ENCODE results near the gene SAE1. TPM values are rescaled to one million over a fixed set of nuclear protein-coding genes. Genes with fewer than 3 reads are reported as not detected.
A peak's percentile ranks its signal among the peaks of the same experiment; 100 is the strongest.

SAE1 gene
- total RNA-seq, 2 experiments from 2014 or later, result 125 to 127 TPM

GRCh38 chr19:47239610-47240296 lies 109.1 kb downstream of the SAE1 start:
- POLR2A ChIA-PET, result interaction anchor here (0.9 to 4.3 kb wide), 4 partner anchors 11 to 129 kb away, joined by 3 to 23 read pairs (median 6); no protein-coding TSS in a partner anchor
- ATAC-seq (peak; percentile 5), DNase-seq (peak; percentile 68)
- H3K4me1 Mint-ChIP-seq (ENCODE audit: low read depth), result peaks cover 22% of the 10 kb centered on the region
- no peak for TF ChIP-seq CTCF (IDR thresholded peaks at IDR 0.05)
- H3K27ac Mint-ChIP-seq, result no peak overlapping the region
- H3K9me3 Mint-ChIP-seq, result no peaks in the 10 kb centered on the region
- intact Hi-C loops (cut with micrococcal nuclease), result loop anchor here (10.0 kb wide), 1 partner anchor 85 kb away; no protein-coding TSS in a partner anchor
- CTCF ChIA-PET, result interaction anchor here (1.0 to 2.3 kb wide), 3 partner anchors 14 to 81 kb away, joined by 3 to 7 read pairs (median 6); no protein-coding TSS in a partner anchor
- H3K4me3 Mint-ChIP-seq, result peak overlapping the region; percentile 8
- H3K36me3 Mint-ChIP-seq (ENCODE audit: low read depth), result peaks cover 3% of the 10 kb centered on the region
- no peaks in the 10 kb centered on the region for H3K27me3 Mint-ChIP-seq

- Mint-ChIP-seq H3K4me1 (ENCODE audit: low read depth) (peaks cover 24% of the 10 kb centered on the region), H3K27me3 (no peaks in the 10 kb centered on the region), H3K9me3 (no peaks in the 10 kb centered on the region), H3K36me3 (ENCODE audit: low read depth) (peaks cover 3% of the 10 kb centered on the region), H3K4me3 (no peak overlapping the region), H3K27ac (no peak overlapping the region)
- no peak for TF ChIP-seq CTCF (IDR thresholded peaks at IDR 0.05)
- ChIA-PET CTCF (interaction anchor here (1.0 to 2.3 kb wide), 3 partner anchors 15 to 82 kb away, joined by 3 to 7 read pairs (median 6); no protein-coding TSS in a partner anchor), POLR2A (interaction anchor here (0.6 to 4.3 kb wide), 6 partner anchors 8 to 130 kb away, joined by 3 to 23 read pairs (median 4); no protein-coding TSS in a partner anchor)
- ATAC-seq (no peak), DNase-seq (no peak)
- intact Hi-C loops (cut with micrococcal nuclease), result loop anchor here (10.0 kb wide), 1 partner anchor 86 kb away; no protein-coding TSS in a partner anchor
Measured at GRCh38 chr19:47240556-47240955, 109.9 kb downstream of the SAE1 start.

- no peak overlapping the region for H3K27ac Mint-ChIP-seq
- CTCF ChIA-PET, result interaction anchor here (1.0 to 2.3 kb wide), 3 partner anchors 15 to 83 kb away, joined by 3 to 7 read pairs (median 6); no protein-coding TSS in a partner anchor
Measured at GRCh38 chr19:47240996-47241918, 110.6 kb downstream of the SAE1 start.

More at GRCh38 chr19:47240996-47241918, 110.6 kb downstream of the SAE1 start:
- POLR2A ChIA-PET, result interaction anchor here (0.6 to 4.3 kb wide), 7 partner anchors 9 to 130 kb away, joined by 3 to 23 read pairs (median 3); partner anchors contain the start of gene ZC3H4
- H3K27me3 Mint-ChIP-seq, result no peaks in the 10 kb centered on the region
- no peak for TF ChIP-seq CTCF (IDR thresholded peaks at IDR 0.05)
- DNase-seq, result peak; percentile 95
- no peak overlapping the region for H3K4me3 Mint-ChIP-seq
- peaks cover 3% of the 10 kb centered on the region for H3K36me3 Mint-ChIP-seq (ENCODE audit: low read depth)
- peaks cover 24% of the 10 kb centered on the region for H3K4me1 Mint-ChIP-seq (ENCODE audit: low read depth)
- ATAC-seq, result peak; percentile 50
- intact Hi-C loops (cut with micrococcal nuclease), result loop anchor here (10.0 kb wide), 1 partner anchor 86 kb away; no protein-coding TSS in a partner anchor
- H3K9me3 Mint-ChIP-seq, result no peaks in the 10 kb centered on the region

All from activated CD8-positive, alpha-beta T cell treated with anti-CD3 and anti-CD28 coated beads for 36 hours (primary cell).